Neural cell (in vitro differentiated cells): ENCODE data around the gene PCTP. TPM values are rescaled to one million over a fixed set of nuclear protein-coding genes. Genes with fewer than 3 reads are reported as not detected.

Experiments used
- H2AFZ ChIP-seq: fragments of 200-600, 300-800 bp; sonication (generic), shearing (Covaris generic); 2 replicates; pipeline ENCODE4 v1.6.0; 2014; ENCODE audit warnings: low read depth, mild to moderate bottlenecking, antibody characterized with exemption, low read length, moderate library complexity
- H3F3A ChIP-seq: fragments of 200-600 bp; shearing (Covaris generic); 2 replicates; pipeline ENCODE4 v1.6.1; 2016; ENCODE audit warnings: mild to moderate bottlenecking, moderate library complexity, mixed read lengths, antibody characterized with exemption, low read length; ENCODE audit not compliant: insufficient read depth, poor library complexity, severe bottlenecking
- H3K27ac ChIP-seq: fragments of 200-600, 300-800 bp; sonication (generic), shearing (Covaris generic); 2 replicates; pipeline ENCODE4 v1.5.1; 2014; ENCODE audit warnings: mild to moderate bottlenecking, low read length, moderate library complexity
- H3K27me3 ChIP-seq: fragments of 300-800, 200-600 bp; sonication (generic), shearing (Covaris generic); 2 replicates; pipeline ENCODE4 v1.6.0; 2014; ENCODE audit warnings: mild to moderate bottlenecking, low read depth, low read length, moderate library complexity; ENCODE audit not compliant: insufficient read depth
- H3K36me3 ChIP-seq: fragments of 300-800, 200-600 bp; sonication (generic), shearing (Covaris generic); 2 replicates; pipeline ENCODE4 v1.5.1; 2014; ENCODE audit warnings: mild to moderate bottlenecking, antibody characterized with exemption, low read length, moderate library complexity; ENCODE audit not compliant: insufficient read depth
- H3K4me2 ChIP-seq: fragments of 300-800, 200-600 bp; sonication (generic), shearing (Covaris generic); 2 replicates; pipeline ENCODE4 v1.6.0; 2014; ENCODE audit warnings: mild to moderate bottlenecking, low read length
- H3K4me3 ChIP-seq: fragments of 300-800, 200-600 bp; sonication (generic), shearing (Covaris generic); 2 replicates; pipeline ENCODE4 v1.5.1; 2014; ENCODE audit warnings: mild to moderate bottlenecking, low read length, moderate library complexity
- H3K79me2 ChIP-seq: fragments of 200-600 bp; shearing (Covaris generic); replicated peaks from 2 replicates; pipeline ENCODE4 v1.6.0; 2014; ENCODE audit warnings: mild to moderate bottlenecking, low read length, moderate library complexity; ENCODE audit not compliant: insufficient read depth
- H3K9ac ChIP-seq: fragments of 300-800, 200-600 bp; sonication (generic), shearing (Covaris generic); 2 replicates; pipeline ENCODE4 v1.6.1; 2016; ENCODE audit warnings: mild to moderate bottlenecking, low read length, mixed read lengths
- H3K9me2 ChIP-seq: fragments of 200-600 bp; shearing (Covaris generic); 2 replicates; pipeline ENCODE4 v1.6.1; 2016; ENCODE audit warnings: mild to moderate bottlenecking, low read length, mixed read lengths; ENCODE audit not compliant: insufficient read depth
- H3K9me3 ChIP-seq: fragments of 200-600, 300-800 bp; sonication (generic), shearing (Covaris generic); 2 replicates; pipeline ENCODE4 v1.6.1; 2016; ENCODE audit warnings: mild to moderate bottlenecking, mixed run types, low read length, moderate library complexity, mixed read lengths
- H4K20me1 ChIP-seq: fragments of 200-600 bp; shearing (Covaris generic); 2 replicates; pipeline ENCODE4 v1.6.1; 2016; ENCODE audit warnings: mild to moderate bottlenecking, mixed run types; ENCODE audit not compliant: insufficient read depth
- EP300 ChIP-seq: fragments of 450-650 bp; conservative IDR thresholded peaks from 2 replicates; pipeline ENCODE4 v1.6.1; 2014; ENCODE audit warnings: antibody characterized with exemption, mild to moderate bottlenecking, moderate library complexity; ENCODE audit not compliant: poor library complexity, severe bottlenecking
- EZH2 ChIP-seq: fragments of 200-600, 300-800 bp; shearing (Covaris generic), sonication (generic); IDR thresholded peaks from 2 replicates; pipeline ENCODE4 v1.6.1; 2014; ENCODE audit warnings: antibody characterized with exemption, low read length, borderline replicate concordance, mild to moderate bottlenecking; ENCODE audit not compliant: insufficient read depth, poor library complexity, severe bottlenecking
- MXI1 ChIP-seq: fragments of 450-650 bp; conservative IDR thresholded peaks from 2 replicates; pipeline ENCODE4 v1.6.1; 2014; ENCODE audit warnings: antibody characterized with exemption, mild to moderate bottlenecking; ENCODE audit not compliant: poor library complexity, severe bottlenecking
- POLR2AphosphoS5 ChIP-seq: IDR thresholded peaks from 2 replicates; pipeline ENCODE4 v1.6.1; 2012
- RAD21 ChIP-seq: fragments of 450-650 bp; conservative IDR thresholded peaks from 2 replicates; pipeline ENCODE4 v1.6.1; 2014; ENCODE audit warnings: antibody characterized with exemption, mild to moderate bottlenecking, moderate library complexity
- SMC3 ChIP-seq: fragments of 450-650 bp; conservative IDR thresholded peaks from 2 replicates; pipeline ENCODE4 v1.6.1; 2014; ENCODE audit warnings: antibody characterized with exemption, mild to moderate bottlenecking, moderate library complexity; ENCODE audit not compliant: poor library complexity
- TAF1 ChIP-seq: IDR thresholded peaks from 2 replicates; pipeline ENCODE4 v1.6.1; 2012; ENCODE audit warnings: low read depth
- polyA plus RNA-seq: library from polyadenylated mRNA; depleted of rRNA; stranded (reverse); fragments of >200 nt; gene quantifications from 2 replicates; pipeline ENCODE4 v1.2.3, GENCODE V29; 2014
- TF ChIP-seq, protein P1 (sequence below): fragments of 450-650 bp; IDR thresholded peaks from 2 replicates; pipeline ENCODE4 v1.5.1; 2014; ENCODE audit warnings: antibody characterized with exemption, mild to moderate bottlenecking, moderate library complexity; ENCODE audit not compliant: poor library complexity, severe bottlenecking
- TF ChIP-seq, protein P2 (sequence below): IDR thresholded peaks from 2 replicates; pipeline ENCODE4 v1.6.1; 2012; ENCODE audit warnings: borderline replicate concordance

PCTP gene
- polyA plus RNA-seq, 1 donor from 2014 or later, result 3.9 TPM

DNA sequence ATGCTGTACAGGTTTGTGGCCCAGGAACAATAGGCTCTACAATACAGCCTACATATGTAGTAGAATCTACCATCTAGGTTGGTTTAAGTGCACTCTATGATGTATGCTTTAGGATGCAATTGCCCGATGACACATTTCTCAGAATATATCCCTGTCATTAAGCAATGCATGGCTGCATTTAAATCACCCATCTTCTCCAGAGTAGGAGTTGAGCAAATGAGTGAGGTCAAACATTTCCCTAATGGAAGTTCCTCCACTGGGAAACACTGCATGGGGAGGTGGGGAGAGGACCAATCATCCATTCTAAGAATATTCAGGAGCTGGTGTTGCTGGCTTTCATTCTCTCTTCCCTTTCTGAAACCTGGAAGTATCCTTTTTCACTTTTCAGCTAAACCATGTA is 2.0 kb upstream of the PCTP start:
- Histone ChIP-seq H3K9me3 (no peaks in the 10 kb centered on the region), H3K36me3 (no peaks in the 10 kb centered on the region), H3K27me3 (no peaks in the 10 kb centered on the region), H2AFZ (no peak overlapping the region), H3K4me2 (no peak overlapping the region), H3K4me3 (no peak overlapping the region), H3K9me2 (no peaks in the 10 kb centered on the region), H3K27ac (no peak overlapping the region), H4K20me1 (no peaks in the 10 kb centered on the region), H3K79me2 (peaks cover 6% of the 10 kb centered on the region), H3K9ac (no peak overlapping the region), H3F3A (no peaks in the 10 kb centered on the region)
- TF ChIP-seq, protein P1, sequence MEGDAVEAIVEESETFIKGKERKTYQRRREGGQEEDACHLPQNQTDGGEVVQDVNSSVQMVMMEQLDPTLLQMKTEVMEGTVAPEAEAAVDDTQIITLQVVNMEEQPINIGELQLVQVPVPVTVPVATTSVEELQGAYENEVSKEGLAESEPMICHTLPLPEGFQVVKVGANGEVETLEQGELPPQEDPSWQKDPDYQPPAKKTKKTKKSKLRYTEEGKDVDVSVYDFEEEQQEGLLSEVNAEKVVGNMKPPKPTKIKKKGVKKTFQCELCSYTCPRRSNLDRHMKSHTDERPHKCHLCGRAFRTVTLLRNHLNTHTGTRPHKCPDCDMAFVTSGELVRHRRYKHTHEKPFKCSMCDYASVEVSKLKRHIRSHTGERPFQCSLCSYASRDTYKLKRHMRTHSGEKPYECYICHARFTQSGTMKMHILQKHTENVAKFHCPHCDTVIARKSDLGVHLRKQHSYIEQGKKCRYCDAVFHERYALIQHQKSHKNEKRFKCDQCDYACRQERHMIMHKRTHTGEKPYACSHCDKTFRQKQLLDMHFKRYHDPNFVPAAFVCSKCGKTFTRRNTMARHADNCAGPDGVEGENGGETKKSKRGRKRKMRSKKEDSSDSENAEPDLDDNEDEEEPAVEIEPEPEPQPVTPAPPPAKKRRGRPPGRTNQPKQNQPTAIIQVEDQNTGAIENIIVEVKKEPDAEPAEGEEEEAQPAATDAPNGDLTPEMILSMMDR, result no peak
- TF ChIP-seq MXI1 (no peak), TAF1 (no peak), EZH2 (no peak), SMC3 (no peak), EP300 (no peak), RAD21 (no peak), POLR2AphosphoS5 (no peak)
- TF ChIP-seq, protein P2, sequence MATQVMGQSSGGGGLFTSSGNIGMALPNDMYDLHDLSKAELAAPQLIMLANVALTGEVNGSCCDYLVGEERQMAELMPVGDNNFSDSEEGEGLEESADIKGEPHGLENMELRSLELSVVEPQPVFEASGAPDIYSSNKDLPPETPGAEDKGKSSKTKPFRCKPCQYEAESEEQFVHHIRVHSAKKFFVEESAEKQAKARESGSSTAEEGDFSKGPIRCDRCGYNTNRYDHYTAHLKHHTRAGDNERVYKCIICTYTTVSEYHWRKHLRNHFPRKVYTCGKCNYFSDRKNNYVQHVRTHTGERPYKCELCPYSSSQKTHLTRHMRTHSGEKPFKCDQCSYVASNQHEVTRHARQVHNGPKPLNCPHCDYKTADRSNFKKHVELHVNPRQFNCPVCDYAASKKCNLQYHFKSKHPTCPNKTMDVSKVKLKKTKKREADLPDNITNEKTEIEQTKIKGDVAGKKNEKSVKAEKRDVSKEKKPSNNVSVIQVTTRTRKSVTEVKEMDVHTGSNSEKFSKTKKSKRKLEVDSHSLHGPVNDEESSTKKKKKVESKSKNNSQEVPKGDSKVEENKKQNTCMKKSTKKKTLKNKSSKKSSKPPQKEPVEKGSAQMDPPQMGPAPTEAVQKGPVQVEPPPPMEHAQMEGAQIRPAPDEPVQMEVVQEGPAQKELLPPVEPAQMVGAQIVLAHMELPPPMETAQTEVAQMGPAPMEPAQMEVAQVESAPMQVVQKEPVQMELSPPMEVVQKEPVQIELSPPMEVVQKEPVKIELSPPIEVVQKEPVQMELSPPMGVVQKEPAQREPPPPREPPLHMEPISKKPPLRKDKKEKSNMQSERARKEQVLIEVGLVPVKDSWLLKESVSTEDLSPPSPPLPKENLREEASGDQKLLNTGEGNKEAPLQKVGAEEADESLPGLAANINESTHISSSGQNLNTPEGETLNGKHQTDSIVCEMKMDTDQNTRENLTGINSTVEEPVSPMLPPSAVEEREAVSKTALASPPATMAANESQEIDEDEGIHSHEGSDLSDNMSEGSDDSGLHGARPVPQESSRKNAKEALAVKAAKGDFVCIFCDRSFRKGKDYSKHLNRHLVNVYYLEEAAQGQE, result no peak

DNA sequence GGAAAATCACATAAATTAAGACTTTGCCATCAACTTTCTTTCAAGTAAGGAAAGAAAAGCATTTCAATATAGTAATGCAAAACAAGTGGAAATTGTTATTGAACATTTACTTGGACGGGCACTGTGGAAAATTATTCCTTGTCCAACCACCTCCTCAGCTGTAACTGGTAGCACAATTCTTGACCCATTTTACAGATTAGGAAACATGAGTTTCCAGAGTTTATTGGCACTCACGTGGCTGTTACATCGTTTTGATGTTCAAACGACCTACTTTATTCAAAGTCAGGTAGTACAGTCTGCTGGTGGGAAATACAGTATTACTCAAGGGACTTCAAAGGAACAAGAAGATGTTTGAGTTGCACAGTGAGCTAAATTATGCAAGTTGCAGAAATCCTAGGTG is 866 bp upstream of the PCTP start:
- Histone ChIP-seq H3K36me3 (no peaks in the 10 kb centered on the region), H3K9me2 (no peaks in the 10 kb centered on the region), H3K4me3 (no peak overlapping the region), H3K27ac (no peak overlapping the region), H3K79me2 (peaks cover 6% of the 10 kb centered on the region), H3K9me3 (no peaks in the 10 kb centered on the region), H4K20me1 (no peaks in the 10 kb centered on the region), H3K9ac (no peak overlapping the region), H3K27me3 (no peaks in the 10 kb centered on the region), H3F3A (no peaks in the 10 kb centered on the region), H2AFZ (no peak overlapping the region), H3K4me2 (no peak overlapping the region)
- TF ChIP-seq, protein P2, result no peak
- TF ChIP-seq, protein P1, result no peak
- no peak for TF ChIP-seq EP300
- TF ChIP-seq EZH2, result no peak
- TF ChIP-seq TAF1, result no peak
- TF ChIP-seq POLR2AphosphoS5, result no peak
- no peak for TF ChIP-seq MXI1
- no peak for TF ChIP-seq RAD21
- TF ChIP-seq SMC3, result no peak
